ES-I3 (cell line): ENCODE data around the gene EVA1C.
"Not testable (repeated sequence)": the region's sequence is repeated elsewhere in the genome, so short reads cannot be mapped to it uniquely, and the experiment has no call there.

Experiments used
- H3K36me3 ChIP-seq: 2 replicates; pipeline ENCODE4 v1.6.1; 2013; ENCODE audit warnings: mild to moderate bottlenecking, low read length, control low read depth, moderate library complexity; ENCODE audit not compliant: insufficient read depth
- H3K4me1 ChIP-seq: 2 replicates; pipeline ENCODE4 v1.6.1; 2013; ENCODE audit warnings: mild to moderate bottlenecking, control low read depth, low read length; ENCODE audit not compliant: insufficient read depth
- H3K9ac ChIP-seq: 2 replicates; pipeline ENCODE4 v1.6.1; 2013; ENCODE audit warnings: low read depth, mild to moderate bottlenecking, low read length, moderate library complexity
- H3K9me3 ChIP-seq: 2 replicates; pipeline ENCODE4 v1.6.1; 2013; ENCODE audit warnings: mild to moderate bottlenecking, low read length, moderate library complexity; ENCODE audit not compliant: control insufficient read depth, insufficient read depth

Gene EVA1C

GRCh38 chr21:32412162-32413014, at the start of gene EVA1C:
TSS of gene EVA1C (plus strand) at chr21:32412706. CDS start at chr21:32412854, 148 bp downstream.
- H3K4me1 ChIP-seq = 0 out of 2 replicates have a peak, but pooled peaks cover 8% of the 10 kb centered on the region
- H3K9me3 ChIP-seq = no peaks in the 10 kb centered on the region
- no peaks in the 10 kb centered on the region for H3K36me3 ChIP-seq
- peak within 1 kb of the TSS; percentile 49; the same call in 1 of the 2 replicates for H3K9ac ChIP-seq

- Histone ChIP-seq H3K9ac (no peak overlapping the region), H3K4me1 (no peaks in the 10 kb centered on the region), H3K36me3 (peaks cover 38% of the 10 kb centered on the region), H3K9me3 (no peaks in the 10 kb centered on the region)
Measured at GRCh38 chr21:32364387-32364786, 48.1 kb upstream of the EVA1C start.

GRCh38 chr21:32364796-32365195, 47.7 kb upstream of the EVA1C start:
- Histone ChIP-seq H3K9ac (no peak overlapping the region), H3K4me1 (no peaks in the 10 kb centered on the region), H3K36me3 (peaks cover 34% of the 10 kb centered on the region), H3K9me3 (no peaks in the 10 kb centered on the region)

GRCh38 chr21:32366191-32366590, 46.3 kb upstream of the EVA1C start:
- no peaks in the 10 kb centered on the region for H3K4me1 ChIP-seq
- H3K36me3 ChIP-seq = peaks cover 38% of the 10 kb centered on the region
- no peak overlapping the region for H3K9ac ChIP-seq
- no peaks in the 10 kb centered on the region for H3K9me3 ChIP-seq

GRCh38 chr21:32367158-32367557, 45.3 kb upstream of the EVA1C start:
- Histone ChIP-seq H3K9ac (no peak overlapping the region), H3K9me3 (no peaks in the 10 kb centered on the region), H3K36me3 (peaks cover 35% of the 10 kb centered on the region), H3K4me1 (no peaks in the 10 kb centered on the region)

- no peaks in the 10 kb centered on the region for H3K4me1 ChIP-seq
- no peaks in the 10 kb centered on the region for H3K9me3 ChIP-seq
- peaks cover 33% of the 10 kb centered on the region for H3K36me3 ChIP-seq
- H3K9ac ChIP-seq = no peak overlapping the region
Measured at GRCh38 chr21:32368386-32368785, 44.1 kb upstream of the EVA1C start.

GRCh38 chr21:32368961-32369360, 43.5 kb upstream of the EVA1C start:
- not testable (repeated sequence) for H3K4me1 ChIP-seq, H3K9me3 ChIP-seq, H3K9ac ChIP-seq
- peaks cover 31% of the 10 kb centered on the region for H3K36me3 ChIP-seq

GRCh38 chr21:32370998-32371766, 41.3 kb upstream of the EVA1C start:
- H3K36me3 ChIP-seq = peaks cover 29% of the 10 kb centered on the region

GRCh38 chr21:32371913-32372314, 40.6 kb upstream of the EVA1C start:
- no peaks in the 10 kb centered on the region for H3K9me3 ChIP-seq
- no peak overlapping the region for H3K9ac ChIP-seq
- peaks cover 21% of the 10 kb centered on the region for H3K36me3 ChIP-seq
- H3K4me1 ChIP-seq = no peaks in the 10 kb centered on the region

More at GRCh38 chr21:32370998-32371766, 41.3 kb upstream of the EVA1C start:
- no peaks in the 10 kb centered on the region for H3K4me1 ChIP-seq
- no peaks in the 10 kb centered on the region for H3K9me3 ChIP-seq
- no peak overlapping the region for H3K9ac ChIP-seq

- H3K9ac ChIP-seq = no peak overlapping the region
- H3K36me3 ChIP-seq = peaks cover 18% of the 10 kb centered on the region
- H3K9me3 ChIP-seq = no peaks in the 10 kb centered on the region
- no peaks in the 10 kb centered on the region for H3K4me1 ChIP-seq
Measured at GRCh38 chr21:32372755-32373154, 39.8 kb upstream of the EVA1C start.

GRCh38 chr21:32377506-32377905, 35.0 kb upstream of the EVA1C start:
- no peaks in the 10 kb centered on the region for H3K9me3 ChIP-seq
- H3K9ac ChIP-seq = no peak overlapping the region
- H3K4me1 ChIP-seq = no peaks in the 10 kb centered on the region
- peaks cover 22% of the 10 kb centered on the region for H3K36me3 ChIP-seq

GRCh38 chr21:32377991-32378390, 34.5 kb upstream of the EVA1C start:
- Histone ChIP-seq H3K36me3 (peaks cover 26% of the 10 kb centered on the region), H3K9ac (no peak overlapping the region), H3K4me1 (no peaks in the 10 kb centered on the region), H3K9me3 (no peaks in the 10 kb centered on the region)

- Histone ChIP-seq H3K4me1 (no peaks in the 10 kb centered on the region), H3K9ac (no peak overlapping the region), H3K36me3 (peaks cover 28% of the 10 kb centered on the region), H3K9me3 (no peaks in the 10 kb centered on the region)
Measured at GRCh38 chr21:32378956-32379355, 33.5 kb upstream of the EVA1C start.

- peaks cover 22% of the 10 kb centered on the region for H3K36me3 ChIP-seq
- H3K4me1 ChIP-seq = no peaks in the 10 kb centered on the region
- H3K9ac ChIP-seq = no peak overlapping the region
- no peaks in the 10 kb centered on the region for H3K9me3 ChIP-seq
Measured at GRCh38 chr21:32380940-32381339, 31.6 kb upstream of the EVA1C start.

- H3K9ac ChIP-seq = no peak overlapping the region
Measured at GRCh38 chr21:32381571-32381970, 30.9 kb upstream of the EVA1C start.

More at GRCh38 chr21:32381571-32381970, 30.9 kb upstream of the EVA1C start:
- H3K4me1 ChIP-seq = no peaks in the 10 kb centered on the region
- no peaks in the 10 kb centered on the region for H3K9me3 ChIP-seq
- H3K36me3 ChIP-seq = peaks cover 22% of the 10 kb centered on the region
